HG03571 (cell line): Measurements from ENCODE around the gene SEC63.
"Not testable (repeated sequence)": the region's sequence is repeated elsewhere in the genome, so short reads cannot be mapped to it uniquely, and the experiment has no call there.

Source experiments
- ATAC-seq: cut with Tn5 transposase; IDR thresholded peaks from one replicate; pipeline ENCODE4 v1.9.1; 2021; ENCODE audit not compliant: unreplicated experiment

SEC63 gene

DNA sequence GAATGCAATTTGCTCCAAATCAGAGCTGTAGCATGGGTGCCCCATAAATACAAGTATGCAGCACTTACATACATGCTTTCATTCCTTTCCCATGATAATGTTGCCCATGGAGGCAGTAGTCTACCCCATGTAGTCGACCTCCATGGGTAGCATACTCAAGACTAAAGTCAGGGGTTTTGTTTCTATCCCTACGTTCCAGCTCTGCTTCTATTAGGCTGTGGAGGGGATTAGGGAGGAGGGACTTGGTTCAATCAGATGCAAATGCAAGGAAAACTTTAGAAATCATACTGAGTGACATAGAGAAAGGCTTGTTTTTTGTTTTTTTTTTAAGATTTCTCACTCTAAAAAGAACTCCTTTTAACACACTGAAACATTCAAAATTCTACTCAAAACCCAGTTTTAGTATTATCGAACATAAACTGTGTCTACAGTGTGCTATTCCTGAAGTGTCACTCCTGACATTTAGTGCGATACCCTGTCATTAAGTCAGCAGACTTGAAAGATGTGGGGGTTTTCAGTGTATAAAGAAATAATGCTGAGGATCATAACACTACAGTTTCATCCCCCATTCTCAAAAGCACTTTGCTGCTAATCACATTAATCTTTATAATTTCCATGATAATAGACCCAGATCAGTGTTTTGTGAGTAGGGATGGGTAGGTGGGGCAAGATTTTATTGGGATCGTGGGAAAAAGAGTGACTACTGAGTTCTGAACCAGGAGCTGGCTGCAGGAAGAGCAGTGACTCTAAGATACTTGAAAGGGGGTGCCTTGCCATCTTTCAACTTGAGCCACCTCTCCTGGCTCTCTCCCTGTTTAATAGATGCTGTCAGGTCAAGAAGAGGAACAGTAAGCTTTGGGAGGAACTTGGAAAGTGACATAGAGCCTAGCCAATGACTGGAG, 93.5 kb downstream of the SEC63 start:
- ATAC-seq = no peak

DNA sequence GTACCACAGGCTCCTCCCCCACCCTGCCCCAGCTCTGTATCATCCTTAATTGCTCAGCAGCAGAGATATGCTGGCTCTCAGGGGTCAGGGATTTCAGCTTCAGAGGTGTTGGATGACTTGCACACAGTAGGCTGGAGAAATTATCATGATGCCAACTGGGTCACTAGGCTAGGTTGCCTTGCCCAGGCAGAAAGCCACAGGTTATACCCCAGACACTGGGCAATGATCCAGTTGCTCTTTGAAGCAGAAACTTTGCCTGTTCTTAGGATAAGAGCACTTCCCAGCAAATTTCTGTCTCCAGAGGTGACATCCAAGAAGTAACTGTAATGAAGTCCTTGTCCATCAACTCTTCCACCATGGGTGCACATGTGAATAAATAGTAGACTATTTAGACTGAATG, 95.6 kb downstream of the SEC63 start:
- ATAC-seq = no peak

DNA sequence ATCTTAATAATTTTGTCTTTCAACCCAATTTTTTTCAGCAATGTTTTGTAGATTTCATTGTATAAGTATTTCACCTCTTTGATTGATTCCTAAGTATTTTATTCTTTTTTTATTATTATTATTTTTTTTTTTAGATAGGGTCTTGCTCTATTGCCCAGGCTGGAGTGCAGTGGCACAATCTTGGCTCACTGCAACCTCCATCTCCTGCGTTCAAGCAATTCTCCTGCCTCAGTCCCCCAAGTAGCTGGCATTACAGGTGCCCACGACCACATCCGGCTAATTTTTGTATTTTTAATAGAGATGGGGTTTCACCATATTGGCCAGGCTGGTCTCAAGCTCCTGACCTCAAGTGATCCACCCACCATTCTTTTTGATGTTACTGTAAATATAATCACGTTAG, 97.0 kb downstream of the SEC63 start:
- ATAC-seq = not testable (repeated sequence)

DNA sequence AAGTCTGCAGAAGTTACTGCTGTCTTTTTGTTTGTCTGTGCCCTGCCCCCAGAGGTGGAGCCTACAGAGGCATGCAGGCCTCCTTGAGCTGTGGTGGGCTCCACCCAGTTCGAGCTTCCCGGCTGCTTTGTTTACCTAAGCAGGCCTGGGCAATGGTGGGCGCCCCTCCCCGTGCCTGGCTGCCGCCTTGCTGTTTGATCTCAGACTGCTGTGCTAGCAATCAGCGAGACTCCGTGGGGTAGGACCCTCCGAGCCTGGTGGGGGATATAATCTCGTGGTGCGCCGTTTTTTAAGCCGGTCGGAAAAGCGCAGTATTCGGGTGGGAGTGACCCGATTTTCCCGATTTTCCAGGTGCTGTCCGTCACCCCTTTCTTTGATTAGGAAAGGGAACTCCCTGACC, 97.9 kb downstream of the SEC63 start:
- not testable (repeated sequence) for ATAC-seq

DNA sequence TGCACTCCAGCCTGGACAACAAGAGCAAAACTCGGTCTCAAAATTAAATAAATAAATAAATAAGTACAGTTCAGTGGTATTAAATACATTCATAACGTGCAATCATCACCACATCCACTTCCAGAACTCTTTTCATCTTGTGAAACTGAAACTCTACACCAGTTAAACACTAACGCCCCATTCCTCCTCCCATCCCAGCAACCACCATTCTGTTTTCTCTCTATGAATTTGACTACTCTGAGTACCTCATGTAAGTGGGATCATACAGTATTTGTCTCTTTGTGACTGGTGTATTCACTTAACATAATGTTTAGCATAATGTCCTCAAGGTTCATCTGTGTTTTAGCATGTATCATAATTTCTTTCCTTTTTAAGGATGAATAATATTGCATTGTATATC, 104.8 kb downstream of the SEC63 start:
- no peak for ATAC-seq

DNA sequence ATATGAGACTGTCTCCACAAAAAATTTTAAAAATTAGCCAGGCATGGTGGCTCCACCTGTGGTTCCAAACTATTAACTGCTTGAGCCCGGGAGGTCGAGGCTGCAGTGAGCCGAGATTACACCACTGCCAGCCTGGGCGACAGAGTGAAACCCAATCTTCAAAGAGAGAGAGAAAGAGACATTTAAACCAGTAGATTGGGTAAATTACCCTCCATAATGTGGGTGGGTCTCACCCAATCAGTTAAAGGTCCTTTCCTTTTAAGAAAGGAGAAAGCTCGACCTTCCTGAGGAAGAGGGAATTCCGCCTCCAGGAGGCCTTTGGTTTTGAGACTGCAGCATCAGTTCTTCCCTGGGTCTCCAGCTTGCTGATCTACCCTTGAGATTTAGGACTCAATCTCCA, 108.7 kb downstream of the SEC63 start:
- no peak for ATAC-seq

DNA sequence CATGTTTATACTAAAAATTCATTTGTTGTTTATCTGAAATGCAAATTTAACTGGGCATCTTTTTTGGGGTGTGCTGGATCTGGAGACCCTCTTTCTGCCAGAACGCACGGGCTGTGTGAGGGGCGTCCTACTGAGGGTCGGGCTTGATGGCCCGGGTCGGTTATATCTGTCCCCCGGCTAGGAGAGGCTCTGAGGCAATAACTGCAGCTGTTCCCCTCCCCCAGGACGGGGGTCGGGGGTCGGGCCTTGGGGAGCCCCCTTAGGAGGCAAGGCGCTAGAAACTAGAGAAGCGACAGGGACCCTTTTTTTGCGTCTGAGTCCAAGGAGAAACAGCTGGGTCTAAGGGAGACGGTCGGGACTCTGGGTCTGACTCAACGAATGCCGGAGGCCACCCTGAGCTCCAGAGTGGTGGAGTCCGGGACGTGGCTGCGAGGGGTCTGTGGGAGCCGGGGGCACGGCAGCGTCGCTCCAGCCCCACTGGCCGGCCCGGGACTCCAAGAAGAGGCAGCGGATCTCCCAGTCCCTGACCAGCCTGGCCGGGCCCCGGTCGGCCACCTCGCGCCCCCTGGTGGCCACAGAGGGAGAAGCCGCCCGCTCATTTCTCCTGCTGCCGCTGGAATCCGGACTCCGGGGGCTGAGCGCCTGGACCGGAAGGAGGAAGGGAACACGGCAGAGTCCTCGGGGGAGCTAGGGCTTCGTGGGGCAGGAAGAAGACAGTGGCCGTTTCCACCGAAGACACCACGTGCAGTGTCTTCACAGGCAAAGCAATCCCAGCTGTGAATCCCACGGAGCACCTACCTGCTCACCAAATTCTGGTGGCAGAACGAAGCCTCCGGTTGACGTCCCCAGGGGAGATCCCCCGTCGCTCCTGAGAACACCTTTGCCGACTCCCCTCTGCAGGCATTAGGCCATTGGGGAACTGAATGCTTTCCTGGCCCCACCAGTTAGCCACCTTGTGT, 109.9 kb downstream of the SEC63 start:
- no peak for ATAC-seq

DNA sequence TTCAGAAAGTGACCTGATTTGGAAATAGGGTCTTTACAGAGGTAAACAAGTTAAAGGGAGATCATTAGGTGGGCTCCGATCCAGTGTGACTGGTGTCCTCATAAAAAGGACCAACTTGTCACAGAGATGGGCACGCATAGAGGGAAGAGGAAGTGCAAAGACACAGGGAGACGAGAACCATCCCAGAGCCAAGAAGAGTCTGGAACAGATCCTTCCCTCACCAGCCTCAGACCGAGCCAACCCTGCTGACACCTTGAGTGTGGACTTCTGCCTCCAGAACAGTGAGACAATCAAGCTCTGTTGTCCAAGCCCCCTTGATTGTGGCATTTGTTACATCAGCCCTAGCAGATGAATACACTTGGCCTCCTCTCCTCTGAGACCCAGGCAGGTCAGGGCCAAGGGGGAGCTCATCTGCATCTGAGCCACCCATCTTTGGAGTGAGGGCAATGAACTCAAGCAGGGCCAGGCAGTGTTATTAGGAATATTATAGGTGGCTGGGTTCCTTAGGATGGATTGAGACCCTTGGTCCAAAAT, 111.7 kb downstream of the SEC63 start:
- ATAC-seq = no peak

DNA sequence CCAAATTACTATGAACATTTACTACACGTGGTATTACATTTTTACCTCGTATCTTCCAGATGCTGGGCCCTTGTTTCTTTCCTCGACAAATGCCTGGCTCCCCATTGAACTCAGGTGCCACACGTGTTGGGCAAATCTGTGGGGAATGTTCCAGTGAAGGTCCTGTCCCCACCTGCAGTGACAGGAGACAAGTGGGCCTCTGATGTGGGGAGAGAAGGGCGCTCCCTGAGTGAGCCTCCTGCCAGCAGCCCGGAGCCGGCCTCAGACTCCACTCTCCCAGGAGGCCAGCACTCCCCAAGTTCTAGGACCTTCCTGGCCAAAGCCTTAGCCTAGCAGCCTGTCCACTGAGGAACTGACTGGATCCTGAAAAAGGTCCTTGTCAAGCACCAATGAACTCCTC, 112.2 kb downstream of the SEC63 start:
- no peak for ATAC-seq

DNA sequence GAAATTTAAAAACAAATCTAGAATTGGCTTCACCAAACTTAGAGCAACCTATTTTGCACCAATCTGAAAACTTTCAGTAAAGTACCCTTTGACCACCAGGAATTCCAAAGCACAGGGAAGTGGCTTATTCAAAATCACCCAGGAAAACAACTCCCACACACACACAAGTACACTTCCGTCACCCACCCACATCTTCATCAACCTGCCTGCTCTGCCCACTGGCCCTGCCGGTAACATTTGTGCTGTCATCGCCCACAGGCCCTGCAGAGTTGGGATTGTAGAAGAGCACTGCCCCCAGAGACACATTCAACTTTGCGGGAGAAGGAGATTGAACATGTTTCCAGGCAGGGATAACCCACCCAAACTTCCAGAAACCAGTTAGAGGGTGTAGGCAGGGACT, 114.6 kb downstream of the SEC63 start:
- ATAC-seq = no peak

DNA sequence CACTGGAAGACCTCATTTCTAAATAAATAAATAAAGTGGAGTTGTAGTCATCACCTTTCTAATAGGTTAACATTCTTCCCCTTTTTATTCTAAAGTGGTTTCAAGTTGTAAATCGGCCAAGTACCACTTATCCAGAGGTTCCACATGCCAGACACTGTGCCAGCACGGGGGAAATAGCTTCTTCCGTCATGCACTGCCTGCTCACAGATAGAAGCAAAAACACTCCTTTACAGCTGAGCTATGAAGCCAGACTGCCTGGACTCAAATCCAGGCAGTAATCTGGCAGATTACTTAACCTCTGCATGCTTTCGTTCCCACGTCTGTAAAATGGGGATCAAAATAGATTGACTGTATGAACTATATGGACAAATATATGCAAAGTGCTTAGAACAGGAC, 116.7 kb downstream of the SEC63 start:
- no peak for ATAC-seq

DNA sequence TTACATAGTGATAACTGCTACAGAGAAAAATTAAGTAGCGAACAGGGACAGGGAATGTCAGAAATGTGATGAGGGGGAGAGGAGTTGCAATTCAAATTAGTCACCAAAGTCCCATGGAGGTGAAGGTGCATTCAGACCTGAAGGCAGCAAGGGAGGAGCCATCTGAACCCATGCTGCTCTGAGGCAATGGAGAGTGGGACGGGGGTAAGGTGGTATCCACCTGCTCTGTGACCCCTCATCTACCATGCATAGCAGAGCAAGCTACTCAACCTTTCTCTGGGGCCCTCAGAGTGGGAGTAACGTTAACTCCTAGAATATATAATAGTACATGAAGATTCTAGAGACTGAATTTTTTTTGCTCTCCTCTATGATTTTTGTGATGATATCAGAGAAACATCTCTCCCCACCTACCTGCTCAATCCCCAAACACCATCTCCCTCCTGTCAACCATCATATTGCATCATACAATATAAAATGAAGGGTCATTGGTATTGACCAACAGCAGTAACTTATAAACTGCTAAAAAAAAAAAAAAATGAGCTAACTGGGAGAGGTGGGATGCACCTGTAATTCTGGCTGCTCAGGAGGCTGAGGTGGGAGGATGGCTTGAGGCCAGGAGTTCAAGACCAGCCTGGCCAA, 117.3 kb downstream of the SEC63 start:
- ATAC-seq = no peak

DNA sequence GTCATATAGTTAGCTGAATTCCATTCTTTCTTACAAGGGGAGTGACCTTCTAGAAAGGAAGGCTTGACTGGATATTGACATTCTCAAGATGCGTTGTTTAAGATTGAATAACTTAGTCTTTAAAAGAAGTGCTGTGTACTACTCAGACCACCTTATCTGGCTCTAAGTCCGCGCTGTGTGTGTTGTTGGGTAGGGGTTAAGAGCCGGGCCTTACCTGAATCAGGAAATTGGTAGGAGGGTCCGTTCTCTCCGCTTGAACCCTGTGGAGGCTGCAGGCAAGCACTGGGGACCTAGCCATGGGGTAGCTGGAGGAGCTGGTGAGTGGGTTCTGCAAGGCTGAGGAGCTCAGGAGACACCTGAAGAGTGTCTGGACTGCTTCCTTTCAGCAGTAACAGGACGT, 124.9 kb downstream of the SEC63 start:
- ATAC-seq = no peak

DNA sequence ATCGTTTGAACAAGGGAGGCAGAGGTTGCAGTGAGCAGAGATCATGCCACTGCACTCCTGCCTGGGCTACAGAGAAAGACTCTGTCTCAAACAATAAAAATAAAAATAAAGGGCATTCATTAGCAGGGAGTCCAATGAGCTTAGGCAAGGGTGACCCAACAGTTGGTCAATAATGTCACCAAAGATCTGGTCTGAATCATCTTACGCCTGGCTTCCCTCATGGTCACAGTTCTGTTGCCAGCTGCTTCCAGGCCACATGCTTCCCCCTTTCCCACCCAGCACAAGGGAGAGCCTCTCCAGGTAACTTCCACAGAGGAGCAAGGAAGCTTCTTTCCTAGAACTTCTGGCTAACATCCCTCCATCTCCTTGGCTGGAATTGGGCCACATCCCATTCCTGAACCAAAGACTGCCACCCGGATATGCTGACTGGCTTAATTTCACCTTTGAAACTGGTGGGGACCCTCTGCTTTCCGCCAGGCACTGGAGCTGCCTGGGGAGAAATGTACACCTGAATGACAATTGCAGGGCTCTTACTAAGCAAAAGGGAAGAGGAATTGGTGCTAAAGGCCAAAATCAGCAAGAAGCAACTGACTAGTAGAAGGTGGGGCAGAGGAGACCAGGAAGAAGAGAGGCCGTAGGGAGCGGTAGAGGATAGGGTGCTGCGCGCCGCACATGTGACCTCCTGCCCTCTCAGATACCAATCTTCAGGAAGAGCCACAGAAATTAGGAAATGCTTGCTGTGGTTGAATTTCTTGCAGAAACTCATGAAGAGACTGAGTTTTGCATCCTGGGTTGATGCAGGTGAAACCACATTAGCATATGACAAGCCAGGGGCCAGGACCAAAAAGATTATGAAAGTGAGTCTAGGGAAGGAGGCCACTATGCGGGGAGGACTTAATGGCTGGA, 125.6 kb downstream of the SEC63 start:
- ATAC-seq = no peak

DNA sequence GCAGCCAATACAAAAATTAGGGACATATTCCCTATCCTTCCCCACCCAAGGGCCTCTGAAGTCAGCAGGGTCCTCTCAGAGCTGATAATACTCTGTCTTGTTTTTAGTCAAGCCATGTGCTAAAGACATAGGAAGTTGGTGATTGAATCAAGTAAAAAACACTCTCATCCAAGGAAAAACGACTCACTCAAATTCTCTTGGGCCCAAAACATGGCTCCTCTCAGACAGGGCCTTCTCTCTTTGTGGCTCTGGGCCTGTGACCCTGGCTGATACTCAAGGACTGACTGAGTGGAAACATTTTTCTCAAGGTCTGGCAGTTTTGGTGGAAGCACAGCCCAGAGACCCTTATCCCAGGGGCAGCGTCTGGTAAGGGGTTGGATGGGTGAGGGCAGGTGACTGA, 127.9 kb downstream of the SEC63 start:
- no peak for ATAC-seq

DNA sequence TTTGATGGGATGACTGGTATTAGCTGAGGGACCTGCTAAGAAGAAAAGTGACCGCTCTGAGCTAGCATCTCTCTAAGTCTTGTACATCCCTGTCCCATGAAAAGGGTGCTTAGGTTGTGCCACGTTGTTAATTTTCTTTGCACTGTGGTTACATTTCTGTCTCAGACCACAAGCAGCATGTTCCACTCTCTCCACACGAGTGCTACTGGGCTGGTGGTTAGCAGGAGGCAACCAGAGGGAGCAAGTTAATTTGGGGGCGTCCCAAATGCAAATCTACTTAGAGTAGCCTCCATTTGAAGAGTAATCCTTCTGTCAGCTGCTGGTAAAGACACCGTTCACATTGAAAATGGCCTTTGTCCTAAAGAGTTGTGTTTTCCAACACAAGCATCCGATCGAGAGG, 130.5 kb downstream of the SEC63 start:
- no peak for ATAC-seq

DNA sequence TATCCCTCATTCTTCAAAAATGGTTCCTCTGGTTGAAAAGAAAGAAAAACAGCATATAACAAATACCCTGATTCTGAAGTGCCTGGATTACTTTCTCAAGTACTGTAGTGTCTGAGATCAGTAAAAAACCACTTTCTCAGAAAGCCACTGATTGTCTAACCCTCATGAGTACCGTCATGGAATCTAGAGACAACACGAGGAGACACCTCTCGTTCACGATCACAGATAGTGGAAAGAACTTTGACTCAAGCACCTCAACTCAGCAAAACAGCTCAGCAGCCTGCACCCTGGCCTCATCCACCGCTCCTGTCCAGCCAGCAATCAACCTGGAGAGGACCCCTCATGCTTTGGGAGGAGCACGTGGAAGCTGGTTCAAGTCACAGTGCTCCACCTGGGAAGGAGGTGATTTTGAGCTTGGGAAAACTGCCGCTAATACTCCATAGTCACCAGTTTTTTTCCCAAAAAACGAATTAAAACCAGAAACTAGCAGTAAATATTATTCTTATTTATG, 134.9 kb downstream of the SEC63 start:
- no peak for ATAC-seq

DNA sequence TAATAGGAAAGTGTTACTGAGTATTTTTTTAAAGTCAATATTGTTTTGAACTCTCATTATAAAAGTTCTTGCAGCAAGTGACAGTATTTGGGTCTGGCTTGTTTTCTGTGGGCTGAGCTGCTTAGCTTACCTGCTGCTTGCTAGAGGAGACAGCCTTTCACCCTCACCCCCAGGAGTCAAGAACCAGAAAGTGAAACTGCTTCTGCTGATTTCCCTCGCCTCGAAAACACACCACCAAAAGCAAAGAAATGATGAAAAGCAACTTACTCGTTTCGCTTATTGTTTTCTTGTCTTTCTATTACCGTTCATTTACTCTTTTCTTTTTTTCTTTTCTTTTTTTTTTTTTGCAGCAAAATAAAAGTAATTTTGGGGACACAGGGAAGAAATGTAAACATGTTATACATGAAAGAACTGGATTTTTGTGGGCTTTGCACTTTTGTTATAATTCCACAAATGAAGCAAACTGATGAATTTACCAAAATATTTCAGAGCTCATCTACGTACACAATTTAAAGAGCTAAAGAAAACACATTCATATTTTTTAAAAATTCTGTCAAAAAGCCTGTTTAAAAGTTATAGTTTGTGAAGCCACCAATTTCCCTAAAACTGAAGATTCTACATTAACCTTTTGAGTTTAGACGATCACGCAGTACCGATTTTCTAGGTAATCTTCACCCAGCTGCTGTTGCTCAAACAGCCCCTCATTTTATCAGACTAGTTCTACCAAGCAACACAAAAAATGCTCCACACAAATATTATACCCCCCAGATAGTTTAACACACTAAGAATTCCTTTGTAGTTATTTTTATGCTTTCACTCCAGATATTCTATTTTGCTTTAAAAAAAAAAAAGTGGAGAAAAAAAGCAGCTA, 135.6 kb downstream of the SEC63 start:
- no peak for ATAC-seq

DNA sequence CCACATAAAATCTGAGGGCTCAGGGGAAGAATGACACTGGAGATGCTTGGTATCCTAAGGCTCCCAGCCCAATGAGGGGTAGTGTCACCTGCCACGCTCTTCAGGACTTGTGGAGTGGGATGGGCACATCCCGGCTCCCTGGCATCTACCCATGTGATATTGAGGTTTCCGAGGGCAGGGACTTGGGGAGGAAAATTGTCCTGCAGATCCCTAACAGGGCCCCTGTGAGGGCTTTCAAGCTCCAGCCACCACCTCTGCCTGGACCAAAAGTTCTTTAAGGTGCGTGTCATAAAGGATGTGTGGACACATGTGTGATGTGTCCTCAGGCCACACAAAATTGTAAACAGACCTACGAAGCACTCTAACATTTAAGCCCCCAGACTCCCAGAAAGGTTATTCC, 136.4 kb downstream of the SEC63 start:
- no peak for ATAC-seq
